ENCODE data around the gene ZNF148. TPM values are rescaled to one million over a fixed set of nuclear protein-coding genes. Genes with fewer than 3 reads are reported as not detected.
"Not testable (repeated sequence)": the region's sequence is repeated elsewhere in the genome, so short reads cannot be mapped to it uniquely, and the experiment has no call there.

ZNF148 gene
- total RNA-seq, 1 donor from 2014 or later, result 17.7 TPM

DNA sequence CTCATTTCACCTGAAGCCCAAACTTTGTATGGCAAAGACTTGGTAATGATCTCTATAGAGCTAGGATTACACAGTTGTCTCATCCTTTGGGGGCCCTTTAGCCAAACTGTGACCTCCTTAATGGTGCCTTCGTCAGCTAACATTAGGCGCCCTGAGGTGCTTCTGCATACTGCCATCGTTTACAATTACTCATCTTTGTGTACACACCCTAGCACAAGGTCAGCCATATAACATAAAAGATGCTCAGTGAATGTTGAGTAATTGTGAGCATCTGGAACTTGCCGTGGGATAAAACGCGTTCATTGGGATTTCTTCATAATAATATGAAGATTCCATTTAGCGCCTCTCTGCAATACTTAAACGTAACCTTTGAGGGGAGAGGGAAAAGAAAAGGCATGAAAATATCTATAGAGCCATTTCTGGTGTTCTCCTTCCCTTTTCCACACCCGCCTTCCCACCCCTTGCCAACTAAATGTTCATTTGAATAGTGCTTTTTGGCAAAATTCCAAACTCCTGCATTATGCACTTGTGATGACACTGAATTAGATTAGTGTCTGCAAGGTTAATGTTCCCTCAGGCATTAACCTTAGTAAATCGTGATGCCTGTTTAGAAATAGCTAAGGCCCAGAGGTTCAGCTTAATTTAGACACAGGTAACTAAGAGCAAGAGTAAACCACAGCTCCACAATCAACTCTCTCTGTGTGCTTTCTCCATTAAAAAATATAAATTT is 990 bp upstream of the ZNF148 start:
- ATAC-seq (peak; percentile 21), DNase-seq (ENCODE audit: low spot score) (no peak)

DNA sequence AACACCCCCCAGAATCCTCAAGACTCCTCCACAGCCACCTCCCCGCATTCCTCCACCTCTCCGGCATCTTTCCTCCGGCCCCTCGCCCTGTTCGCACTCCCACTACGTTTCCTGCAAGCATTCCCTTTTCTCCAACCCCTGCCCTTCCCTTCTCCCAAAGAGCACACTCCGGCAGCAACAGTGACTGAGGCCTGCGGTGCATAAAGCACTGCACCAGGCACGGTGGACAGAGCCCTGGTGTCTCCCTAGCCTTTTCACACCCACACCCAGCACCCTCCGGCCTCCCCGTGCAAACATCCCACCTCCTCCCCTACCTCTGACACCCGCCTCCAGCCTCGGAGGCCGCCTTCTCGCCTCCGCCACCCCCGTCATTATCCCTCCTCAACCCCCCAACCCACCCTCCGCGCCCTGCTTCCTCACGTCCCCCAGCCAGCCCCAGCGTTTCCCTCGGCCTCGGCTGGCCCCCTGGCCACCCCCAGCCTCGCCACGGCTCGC is 577 bp downstream of the ZNF148 start:
- DNase-seq (ENCODE audit: low spot score) (no peak), ATAC-seq (peak; percentile 54)

DNA sequence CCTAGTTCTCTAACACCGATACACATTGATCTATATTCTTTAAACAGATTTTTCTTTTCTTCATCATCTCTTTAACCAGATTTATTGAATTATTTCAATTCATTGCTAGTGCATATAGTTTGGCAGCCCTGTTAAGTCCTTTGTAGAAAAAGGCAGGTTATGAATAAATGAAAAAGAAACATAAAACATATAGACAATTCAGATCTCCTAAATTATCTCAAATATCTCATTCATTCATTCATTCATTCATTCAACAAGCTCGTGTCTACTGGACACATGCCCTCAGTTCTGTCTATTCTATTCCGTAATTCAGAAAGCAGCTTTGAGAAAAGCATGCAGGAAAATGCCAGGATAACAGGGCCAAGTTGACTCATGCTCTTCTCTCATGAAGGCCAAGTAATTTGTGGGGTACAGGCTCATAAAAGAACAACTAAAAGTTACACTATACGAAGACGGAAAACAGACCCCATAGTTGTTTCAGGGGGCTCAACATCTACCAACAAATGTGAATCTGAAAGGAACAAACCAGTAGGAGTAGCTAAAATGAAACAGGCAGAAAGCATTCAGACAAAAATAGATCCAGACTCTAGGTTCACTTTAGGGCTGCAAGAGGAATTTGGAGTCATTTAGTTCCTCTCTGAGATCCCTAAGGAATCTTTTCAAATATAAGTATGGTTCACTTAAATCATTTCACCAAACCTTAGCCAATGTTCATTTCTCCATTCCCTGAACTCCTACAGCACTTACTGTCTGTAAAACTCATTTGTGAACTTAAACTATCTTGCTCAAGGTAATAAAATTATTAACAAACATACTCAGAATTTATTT is 7.5 kb downstream of the ZNF148 start:
- DNase-seq (ENCODE audit: low spot score), result no peak
- ATAC-seq, result no peak

DNA sequence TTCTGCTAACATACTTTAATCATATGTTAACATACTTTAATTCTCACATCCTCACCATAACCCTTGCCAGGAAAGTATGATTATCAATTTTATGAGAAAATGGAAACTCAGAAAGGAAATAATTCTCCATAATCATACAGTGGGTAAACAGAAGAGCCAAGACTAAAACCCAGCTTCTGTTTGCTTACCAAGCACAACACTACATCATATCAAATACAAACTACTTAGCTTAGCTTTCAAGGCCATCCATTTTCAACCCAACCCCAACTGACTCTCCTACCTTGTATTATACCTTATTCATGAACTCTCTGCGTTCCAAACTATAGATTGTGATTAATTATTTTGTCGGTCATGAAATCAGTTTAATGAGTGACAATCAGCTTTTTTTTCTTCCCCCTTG is 9.0 kb downstream of the ZNF148 start:
- ATAC-seq, result no peak

DNA sequence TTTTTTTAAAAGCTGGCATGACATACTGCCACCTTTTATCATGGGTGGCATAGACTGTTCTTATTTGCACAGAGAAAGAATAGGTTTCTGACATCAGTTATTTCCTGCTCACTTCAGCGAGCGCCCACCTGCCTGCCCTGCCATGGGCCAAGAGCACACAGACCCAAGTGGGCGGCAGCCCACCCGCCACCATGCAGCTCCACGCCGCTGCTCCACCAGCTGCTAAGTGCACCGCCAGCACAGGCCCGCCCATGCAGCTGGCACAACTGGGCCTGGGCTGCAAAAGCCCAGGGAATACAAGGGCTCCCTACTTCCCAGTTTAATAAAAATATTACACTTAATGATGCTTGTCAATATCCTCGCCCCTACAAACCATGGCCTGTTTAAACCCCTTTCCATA is 15.4 kb downstream of the ZNF148 start:
- ATAC-seq, result no peak
- no peak for DNase-seq (ENCODE audit: low spot score)

More for the DNA sequence above, 9.0 kb downstream of the ZNF148 start:
- DNase-seq (ENCODE audit: low spot score), result no peak

DNA sequence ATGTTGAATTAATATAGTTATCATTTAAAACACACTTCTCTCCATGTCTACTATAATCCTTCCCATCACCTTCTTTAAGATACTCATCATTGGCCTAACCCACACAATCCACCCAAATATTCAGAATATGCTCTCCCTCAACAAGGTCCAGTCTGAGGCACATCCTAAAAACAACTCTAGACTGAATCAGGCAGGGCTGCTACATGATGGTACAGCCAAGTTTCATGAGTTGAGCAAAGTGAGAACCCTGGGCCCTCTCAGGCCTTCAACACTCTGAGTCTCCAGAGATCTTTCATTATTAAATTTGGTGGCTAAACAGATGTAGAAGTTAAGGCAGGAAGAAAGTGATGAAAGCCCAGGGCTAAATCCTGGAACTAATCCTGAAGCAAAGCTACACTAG is 16.2 kb downstream of the ZNF148 start:
- ATAC-seq (no peak), DNase-seq (ENCODE audit: low spot score) (no peak)

DNA sequence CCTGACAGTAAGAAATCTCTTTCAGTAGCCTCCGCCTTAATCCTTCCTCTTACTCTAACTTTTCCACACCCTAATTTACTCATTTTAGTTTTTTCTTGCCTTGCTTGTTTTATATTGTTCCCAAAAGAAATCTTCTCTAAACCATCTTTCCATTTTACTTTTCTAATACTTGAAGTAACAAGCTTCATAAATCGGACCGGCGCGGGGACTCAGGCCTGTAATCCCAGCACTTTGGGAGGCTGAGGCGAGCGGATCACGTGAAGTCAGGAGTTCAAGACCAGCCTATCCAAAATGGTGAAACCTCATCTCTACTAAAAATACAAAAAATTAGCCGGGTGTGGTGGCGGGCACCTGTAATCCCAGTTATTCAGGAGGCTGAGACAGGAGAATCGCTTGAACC is 17.3 kb downstream of the ZNF148 start:
- DNase-seq (ENCODE audit: low spot score), result no peak
- ATAC-seq, result no peak

DNA sequence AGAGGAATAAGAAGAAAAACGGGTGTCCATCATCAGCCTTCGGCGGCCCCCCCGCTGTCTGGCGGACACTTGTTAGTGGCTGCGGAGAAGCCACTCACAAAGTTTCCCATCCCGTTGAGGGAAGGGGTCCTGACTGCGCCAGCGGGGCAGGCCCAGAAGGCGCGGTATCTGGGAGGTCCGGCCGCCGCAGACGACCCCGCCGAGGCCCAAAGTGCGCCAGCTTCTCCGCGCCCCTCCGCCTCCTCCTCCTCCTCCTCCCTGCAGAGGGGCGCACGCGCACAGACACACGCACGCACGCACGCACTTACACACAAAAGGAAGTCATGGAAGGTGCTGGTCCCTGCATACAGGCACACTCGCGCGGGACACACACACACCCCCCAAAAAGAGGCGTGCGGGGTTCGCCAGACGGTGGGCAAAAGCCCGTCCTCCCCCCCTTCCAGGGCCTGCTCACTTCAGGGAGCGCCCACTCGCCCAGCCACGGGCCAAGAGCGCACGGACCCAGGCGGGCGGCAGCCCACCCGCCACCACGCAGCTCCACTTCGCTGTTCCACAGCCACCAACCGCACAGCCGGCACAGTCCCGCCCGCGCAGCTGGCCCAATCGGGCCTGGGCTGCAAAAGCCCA is 18.0 kb downstream of the ZNF148 start:
- DNase-seq (ENCODE audit: low spot score) (no peak), ATAC-seq (peak; percentile 60)

DNA sequence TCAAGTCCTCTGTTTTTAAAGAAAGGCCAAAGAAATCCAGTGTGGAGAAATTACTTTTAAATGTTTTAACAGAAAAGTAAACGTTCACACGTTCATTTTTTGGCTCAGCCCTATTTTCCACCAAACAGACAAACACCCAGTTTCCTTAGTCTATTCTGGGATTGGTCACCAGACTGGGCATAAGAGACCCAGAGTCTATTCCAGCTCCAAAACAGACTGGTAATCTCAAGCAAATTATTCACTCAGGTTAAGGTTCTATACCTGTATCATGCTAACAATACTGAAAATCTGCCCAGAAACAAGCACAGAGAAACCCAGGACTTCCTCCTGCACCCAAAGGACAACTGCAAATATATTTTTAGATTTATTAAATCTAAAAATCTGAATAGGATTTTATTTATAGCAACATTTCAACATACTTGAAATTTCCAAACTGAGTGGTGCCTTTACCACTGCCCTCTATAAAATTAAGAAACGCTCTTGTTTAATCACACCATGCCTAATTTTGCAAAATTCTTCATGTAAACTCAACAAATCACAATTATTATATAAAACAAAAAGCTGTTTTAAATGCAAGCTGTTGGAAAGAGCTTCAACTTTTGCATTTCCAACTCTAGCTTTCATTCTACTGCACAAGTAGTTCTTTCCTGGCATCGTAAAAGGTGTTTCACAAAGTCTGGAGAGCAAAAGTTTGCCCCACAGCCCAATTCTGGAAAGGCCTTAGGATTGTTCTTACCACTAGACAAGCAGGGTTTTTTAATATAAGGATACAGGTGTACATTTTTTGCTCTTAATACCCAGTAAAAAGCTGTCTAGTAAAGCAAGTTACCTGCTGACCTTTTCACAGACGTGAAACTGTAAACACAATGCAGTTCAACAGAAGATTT is 18.7 kb downstream of the ZNF148 start:
- peak; percentile 63 for ATAC-seq
- no peak for DNase-seq (ENCODE audit: low spot score)

DNA sequence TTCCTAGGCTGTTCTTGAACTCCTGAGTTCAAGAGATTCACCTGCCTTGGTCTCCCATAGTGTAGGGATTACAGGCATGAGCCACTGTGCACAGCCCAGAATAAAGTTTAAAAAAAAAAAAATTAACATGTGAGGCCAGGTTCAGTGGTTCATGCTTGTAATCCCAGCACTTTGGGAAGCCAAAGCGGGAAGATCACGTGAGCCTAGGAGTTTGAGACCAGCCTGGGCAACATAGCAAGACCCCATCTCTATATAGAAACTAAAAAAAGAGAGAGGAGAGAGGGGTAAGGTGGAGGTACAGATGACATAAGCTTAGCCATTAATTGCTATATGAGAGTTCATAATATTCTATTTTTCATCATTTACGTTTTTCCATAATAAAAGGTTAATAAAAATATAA is 21.5 kb downstream of the ZNF148 start:
- no peak for ATAC-seq

DNA sequence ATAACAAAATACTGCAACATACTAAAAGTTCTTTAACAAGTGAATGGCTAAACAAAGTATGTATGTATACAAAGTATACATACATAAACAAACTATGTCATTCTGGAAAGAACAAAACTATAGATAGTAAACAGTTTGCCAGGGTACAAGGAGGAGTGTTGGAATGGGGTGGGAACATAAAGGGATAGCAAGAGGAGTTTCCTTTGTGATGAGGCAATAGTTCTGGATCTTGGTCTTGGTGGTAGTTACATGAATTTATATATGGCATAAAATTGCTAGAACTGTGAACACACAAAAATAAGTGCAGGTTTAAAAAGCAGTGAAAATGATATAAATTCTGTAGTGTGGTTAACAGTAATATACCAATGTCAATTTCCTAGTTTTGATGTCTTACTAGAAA is 22.0 kb downstream of the ZNF148 start:
- no peak for ATAC-seq

More for the DNA sequence above, 21.5 kb downstream of the ZNF148 start:
- DNase-seq (ENCODE audit: low spot score), result no peak

DNA sequence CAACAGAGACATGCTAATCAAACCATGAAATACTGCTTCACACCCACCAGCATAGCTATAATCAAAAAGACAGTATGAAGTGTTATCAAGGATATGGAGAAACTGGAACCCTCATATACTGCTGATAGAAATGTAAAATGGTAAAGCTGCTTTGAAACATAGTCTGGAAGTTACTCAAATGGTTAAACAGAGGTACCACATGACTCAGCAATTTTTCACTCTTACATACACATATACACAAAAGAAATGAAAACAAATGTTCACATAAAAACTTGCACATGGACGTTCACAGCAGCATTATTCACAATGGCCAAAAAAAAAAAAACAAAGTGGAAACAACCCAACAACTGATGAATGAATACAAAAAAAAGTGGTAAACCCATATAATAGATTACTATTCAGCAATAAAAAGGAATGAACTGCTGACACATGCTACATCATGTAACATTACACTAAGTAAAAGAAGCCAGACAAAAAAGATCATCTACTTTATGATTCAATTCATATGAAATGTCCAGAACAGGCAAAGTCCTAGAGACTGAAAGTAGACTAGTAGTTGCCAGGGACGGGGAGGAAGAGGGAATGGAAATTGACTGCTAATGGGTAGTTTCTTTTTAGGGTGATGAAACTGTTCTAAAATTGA is 23.2 kb downstream of the ZNF148 start:
- ATAC-seq, result peak; percentile 52
- no peak for DNase-seq (ENCODE audit: low spot score)

More for the DNA sequence above, 22.0 kb downstream of the ZNF148 start:
- DNase-seq (ENCODE audit: low spot score), result no peak

DNA sequence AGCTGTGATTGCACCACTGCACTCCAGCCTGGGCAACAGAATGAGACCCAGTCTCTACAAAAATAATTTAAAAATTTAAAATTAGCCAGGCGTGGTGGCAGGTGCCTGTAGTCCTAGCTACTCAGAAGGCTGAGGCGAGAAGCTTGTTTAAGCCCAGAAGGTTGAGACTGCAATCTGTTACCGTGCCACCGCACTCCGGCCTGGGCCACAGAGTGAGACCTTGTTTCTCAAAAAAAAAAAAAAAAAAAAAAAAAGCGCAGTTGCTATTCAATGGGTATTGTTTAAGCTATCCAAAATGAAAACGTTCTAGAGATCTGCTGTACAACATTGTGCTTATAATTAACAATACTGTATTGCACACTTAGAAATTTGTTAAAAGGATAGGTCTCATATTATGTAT is 24.0 kb downstream of the ZNF148 start:
- no peak for DNase-seq (ENCODE audit: low spot score)
- no peak for ATAC-seq

DNA sequence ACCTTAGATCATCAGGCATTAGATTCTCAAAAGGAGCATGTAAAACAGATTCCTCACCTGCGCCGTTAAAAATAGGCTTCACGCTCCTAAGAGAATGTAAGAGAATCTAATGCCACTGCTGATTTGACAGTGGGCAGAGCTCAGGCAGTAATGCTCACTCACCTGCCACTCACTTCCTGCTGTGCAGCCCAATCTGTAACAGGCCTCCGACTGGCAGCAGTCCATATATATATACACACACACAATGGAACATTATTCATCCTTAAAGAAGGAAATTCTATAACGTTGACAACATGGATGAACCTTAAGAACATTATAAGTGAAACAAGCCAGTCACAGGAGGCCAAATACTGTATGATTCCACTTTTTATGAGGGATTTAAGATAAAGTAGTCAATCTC is 24.5 kb downstream of the ZNF148 start:
- DNase-seq (ENCODE audit: low spot score) (no peak), ATAC-seq (no peak)

DNA sequence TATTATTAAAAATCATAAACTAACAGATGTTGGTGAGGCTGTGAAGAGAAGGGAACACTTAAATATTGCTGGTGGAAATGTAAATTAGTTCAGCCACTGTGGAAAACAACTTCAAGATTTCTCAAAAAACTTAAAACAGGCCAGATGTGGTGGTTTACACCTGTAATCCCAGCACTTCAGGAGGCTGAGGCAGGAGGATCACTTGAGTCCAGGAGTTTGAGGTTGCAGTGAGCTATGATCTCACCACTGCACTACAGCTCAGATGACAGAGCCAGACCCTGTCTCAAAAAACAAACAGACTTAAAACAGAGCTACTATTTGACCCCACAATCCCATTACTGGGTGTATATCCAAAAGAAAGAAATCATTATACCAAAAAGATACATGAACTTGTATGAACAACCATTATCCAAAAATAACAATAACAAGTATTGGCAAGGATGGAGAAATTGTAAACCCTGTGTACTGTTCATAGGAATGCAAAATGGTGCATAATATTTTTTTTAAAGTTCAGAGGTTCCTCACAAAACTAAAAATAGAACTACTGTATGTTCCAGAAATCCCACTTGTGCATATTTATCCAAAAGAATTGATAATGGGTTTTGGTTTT is 25.5 kb downstream of the ZNF148 start:
- no peak for DNase-seq (ENCODE audit: low spot score)
- ATAC-seq, result no peak

DNA sequence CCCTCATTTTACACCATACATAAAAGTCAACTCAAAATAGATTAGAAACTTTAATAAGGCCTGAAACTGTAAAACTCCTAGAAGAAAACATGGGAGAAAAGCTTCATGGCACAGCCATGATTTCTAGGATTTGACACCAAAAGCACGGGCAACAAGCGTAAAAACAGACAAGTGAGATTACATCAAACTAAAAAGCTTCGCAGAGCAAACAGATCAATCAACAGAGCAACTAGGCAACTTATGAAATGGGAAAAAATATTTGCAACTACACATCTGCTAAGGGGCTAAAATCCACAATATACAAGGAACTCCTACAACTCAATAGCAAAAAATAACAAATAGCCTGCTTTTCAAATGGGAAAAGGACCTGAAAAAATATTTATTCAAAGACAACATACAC is 26.1 kb downstream of the ZNF148 start:
- peak; percentile 71 for ATAC-seq
- no peak for DNase-seq (ENCODE audit: low spot score)

DNA sequence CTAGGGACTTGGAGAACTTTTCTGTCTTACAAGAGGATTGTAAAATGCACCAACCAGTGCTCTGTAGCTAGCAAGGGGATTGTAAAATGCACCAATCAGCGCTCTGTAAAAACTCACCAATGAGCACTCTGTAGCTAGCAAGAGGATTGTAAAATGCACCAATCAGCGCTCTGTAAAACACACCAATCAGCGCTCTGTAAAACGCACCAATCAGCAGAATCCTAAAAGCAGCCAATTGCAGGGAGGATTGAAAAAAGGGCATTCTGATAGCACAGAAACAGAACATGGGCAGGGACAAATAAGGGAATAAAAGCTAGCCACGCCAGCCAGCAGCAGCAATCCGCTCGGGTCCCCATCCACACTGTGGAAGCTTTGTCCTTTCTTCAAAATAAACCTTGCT is 31.8 kb downstream of the ZNF148 start:
- not testable (repeated sequence) for ATAC-seq; DNase-seq (ENCODE audit: low spot score)

DNA sequence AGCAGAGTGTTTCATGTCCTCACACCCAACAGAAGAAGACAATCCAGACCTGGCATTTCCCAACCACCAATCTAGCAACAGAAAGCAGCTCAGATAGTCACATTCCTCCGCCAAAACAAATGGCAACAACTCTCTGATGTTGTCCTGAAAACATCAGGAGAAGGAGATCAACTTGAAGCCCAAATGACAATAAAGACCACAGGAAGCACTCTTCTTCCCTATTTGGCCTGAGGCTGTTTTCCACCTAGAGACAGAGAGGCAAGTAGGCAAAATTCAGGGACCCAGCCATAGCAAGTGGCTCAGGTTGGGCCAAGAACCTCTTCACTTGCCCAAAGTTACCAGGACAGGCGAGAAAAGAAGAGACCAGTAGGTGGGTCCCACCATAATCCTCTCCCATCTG is 35.0 kb downstream of the ZNF148 start:
- DNase-seq (ENCODE audit: low spot score) (no peak), ATAC-seq (no peak)

DNA sequence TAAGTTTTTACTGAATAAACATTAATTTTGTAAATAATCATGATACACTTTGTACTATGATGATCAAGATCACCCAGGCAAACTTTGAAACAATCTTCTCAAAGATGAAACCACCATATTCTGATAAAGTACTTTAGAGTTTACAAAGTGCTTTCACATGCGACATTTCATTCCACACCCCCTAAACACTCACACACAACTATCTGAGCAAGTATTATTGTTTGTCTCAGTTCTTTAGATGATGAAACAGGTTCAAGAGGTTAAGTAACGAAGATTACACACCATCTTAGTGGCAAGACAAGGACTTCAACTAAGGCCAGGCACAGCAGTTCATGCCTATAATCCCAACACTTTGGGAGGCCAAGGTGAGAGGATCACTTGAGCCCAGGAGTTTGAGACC is 37.6 kb downstream of the ZNF148 start:
- ATAC-seq (no peak), DNase-seq (ENCODE audit: low spot score) (no peak)

All from left lobe of liver (tissue), 2 donors.